ENCODE measurements around the gene CDKN2B-AS1. TPM values are rescaled to one million over a fixed set of nuclear protein-coding genes. Genes with fewer than 3 reads are reported as not detected.

CDKN2B-AS1 gene
- total RNA-seq, 2 donors from 2014 or later = 0.13 TPM; not detected in 1

GRCh38 chr9:22134390-22134789 is 139.8 kb downstream of the CDKN2B-AS1 start:
- DNase-seq (no peak), ATAC-seq (no peak)

GRCh38 chr9:22136461-22137096 is 142.0 kb downstream of the CDKN2B-AS1 start:
- no peak for ATAC-seq
- no peak for DNase-seq
- intact Hi-C loops (cut with DNase I) = no loop called here

More at GRCh38 chr9:22134390-22134789, 139.8 kb downstream of the CDKN2B-AS1 start:
- intact Hi-C loops (cut with DNase I) = no loop called here

- ATAC-seq (no peak), DNase-seq (no peak)
- intact Hi-C loops (cut with DNase I) = no loop called here
These were observed 144.5 kb downstream of the CDKN2B-AS1 start for GRCh38 chr9:22138956-22139660.

- intact Hi-C loops (cut with DNase I) = no loop called here
- DNase-seq (peak; percentile 48), ATAC-seq (peak; percentile 89 to 98)
These were observed 147.3 kb downstream of the CDKN2B-AS1 start for GRCh38 chr9:22141908-22142307.

- DNase-seq = no peak
- ATAC-seq = no peak
- intact Hi-C loops (cut with DNase I) = no loop called here
These were observed 148.1 kb downstream of the CDKN2B-AS1 start for GRCh38 chr9:22142671-22143070.

GRCh38 chr9:22143799-22144625 is 149.4 kb downstream of the CDKN2B-AS1 start:
- DNase-seq (no peak), ATAC-seq (no peak)
- intact Hi-C loops (cut with DNase I) = no loop called here

- ATAC-seq (no peak), DNase-seq (no peak)
- intact Hi-C loops (cut with DNase I) = no loop called here
These were observed 152.0 kb downstream of the CDKN2B-AS1 start for GRCh38 chr9:22146604-22147003.

GRCh38 chr9:22147813-22148527 is 153.4 kb downstream of the CDKN2B-AS1 start:
- ATAC-seq (peak in 1 of 2 donors; percentile 67), DNase-seq (no peak)
- intact Hi-C loops (cut with DNase I) = no loop called here

- no peak for ATAC-seq
- intact Hi-C loops (cut with DNase I) = no loop called here
These were observed 153.9 kb downstream of the CDKN2B-AS1 start for GRCh38 chr9:22148528-22148875.

GRCh38 chr9:22148876-22149637 is 154.5 kb downstream of the CDKN2B-AS1 start:
- intact Hi-C loops (cut with DNase I) = no loop called here
- no peak for DNase-seq
- ATAC-seq = no peak

More at GRCh38 chr9:22148528-22148875, 153.9 kb downstream of the CDKN2B-AS1 start:
- DNase-seq = no peak

GRCh38 chr9:22154064-22154463 is 159.5 kb downstream of the CDKN2B-AS1 start:
- DNase-seq = no peak
- no peak for ATAC-seq
- intact Hi-C loops (cut with DNase I) = no loop called here

GRCh38 chr9:22156586-22156985 is 162.0 kb downstream of the CDKN2B-AS1 start:
- intact Hi-C loops (cut with DNase I) = no loop called here
- no peak for DNase-seq
- ATAC-seq = no peak

- intact Hi-C loops (cut with DNase I) = no loop called here
- no peak for DNase-seq
- ATAC-seq = peak in 1 of 2 donors; percentile 50
These were observed 162.7 kb downstream of the CDKN2B-AS1 start for GRCh38 chr9:22157276-22157675.

GRCh38 chr9:22157828-22158227 is 163.2 kb downstream of the CDKN2B-AS1 start:
- ATAC-seq (no peak), DNase-seq (no peak)
- intact Hi-C loops (cut with DNase I) = no loop called here

GRCh38 chr9:22158271-22158670 is 163.7 kb downstream of the CDKN2B-AS1 start:
- DNase-seq (no peak), ATAC-seq (peak in 1 of 2 donors; percentile 46)
- intact Hi-C loops (cut with DNase I) = no loop called here

GRCh38 chr9:22158927-22159346 is 164.3 kb downstream of the CDKN2B-AS1 start:
- intact Hi-C loops (cut with DNase I) = no loop called here
- DNase-seq (peak; percentile 51), ATAC-seq (peak; percentile 67 to 95)

GRCh38 chr9:22159586-22159985 is 165.0 kb downstream of the CDKN2B-AS1 start:
- ATAC-seq (no peak), DNase-seq (no peak)
- intact Hi-C loops (cut with DNase I) = no loop called here

GRCh38 chr9:22160221-22160620 is 165.6 kb downstream of the CDKN2B-AS1 start:
- intact Hi-C loops (cut with DNase I) = no loop called here
- ATAC-seq = no peak
- no peak for DNase-seq

GRCh38 chr9:22165144-22165543 is 170.6 kb downstream of the CDKN2B-AS1 start:
- DNase-seq (no peak), ATAC-seq (no peak)
- intact Hi-C loops (cut with DNase I) = no loop called here

All from left cardiac atrium (tissue), 4 donors.